ENCODE measurements around the gene HECW1.

The HECW1 gene

GRCh38 chr7:43516581-43517342 lies 404.3 kb downstream of the HECW1 start:
- no peak for DNase-seq

GRCh38 chr7:43517464-43517863 lies 405.0 kb downstream of the HECW1 start:
- DNase-seq, result no peak

- no peak for DNase-seq
These were observed 407.8 kb downstream of the HECW1 start for GRCh38 chr7:43520201-43520600.

GRCh38 chr7:43522406-43523156 lies 410.1 kb downstream of the HECW1 start:
- DNase-seq, result no peak

DNA sequence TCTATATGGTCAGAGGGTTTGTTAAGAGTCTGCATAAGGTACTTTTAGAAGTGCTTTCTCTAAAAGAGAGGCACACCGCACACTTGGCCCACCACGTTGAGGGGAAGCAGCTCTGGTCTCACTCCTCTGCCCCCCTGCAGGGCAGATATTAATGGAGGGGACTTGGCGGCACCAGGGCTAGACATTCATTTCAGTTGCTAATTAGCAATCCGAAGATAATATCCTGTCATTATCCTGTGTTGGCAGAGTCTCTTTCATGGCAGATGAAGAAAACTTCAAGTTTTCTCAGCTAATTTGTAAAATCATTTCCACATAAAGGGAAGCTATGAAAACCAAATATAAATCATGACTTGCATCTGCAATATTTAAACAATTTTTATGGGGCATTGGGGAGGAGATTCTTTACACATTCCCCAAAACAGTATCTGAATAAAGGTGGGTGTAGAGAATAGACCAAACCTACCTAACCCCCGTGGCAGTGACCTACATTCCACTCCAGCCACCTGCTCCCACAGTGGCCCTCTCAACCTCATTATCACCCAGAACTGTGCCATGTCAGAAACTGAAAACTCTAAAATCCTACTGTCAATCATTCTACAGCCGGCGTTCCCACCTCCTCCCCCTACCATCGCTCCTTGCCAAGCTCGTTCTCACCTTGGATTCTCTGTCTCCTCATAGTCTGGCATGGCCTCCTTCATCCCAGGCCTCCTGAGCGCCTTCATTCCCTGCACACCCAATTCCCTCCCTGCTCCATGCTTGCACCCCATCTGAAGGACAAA lies 416.3 kb downstream of the HECW1 start:
- no peak for DNase-seq

DNA sequence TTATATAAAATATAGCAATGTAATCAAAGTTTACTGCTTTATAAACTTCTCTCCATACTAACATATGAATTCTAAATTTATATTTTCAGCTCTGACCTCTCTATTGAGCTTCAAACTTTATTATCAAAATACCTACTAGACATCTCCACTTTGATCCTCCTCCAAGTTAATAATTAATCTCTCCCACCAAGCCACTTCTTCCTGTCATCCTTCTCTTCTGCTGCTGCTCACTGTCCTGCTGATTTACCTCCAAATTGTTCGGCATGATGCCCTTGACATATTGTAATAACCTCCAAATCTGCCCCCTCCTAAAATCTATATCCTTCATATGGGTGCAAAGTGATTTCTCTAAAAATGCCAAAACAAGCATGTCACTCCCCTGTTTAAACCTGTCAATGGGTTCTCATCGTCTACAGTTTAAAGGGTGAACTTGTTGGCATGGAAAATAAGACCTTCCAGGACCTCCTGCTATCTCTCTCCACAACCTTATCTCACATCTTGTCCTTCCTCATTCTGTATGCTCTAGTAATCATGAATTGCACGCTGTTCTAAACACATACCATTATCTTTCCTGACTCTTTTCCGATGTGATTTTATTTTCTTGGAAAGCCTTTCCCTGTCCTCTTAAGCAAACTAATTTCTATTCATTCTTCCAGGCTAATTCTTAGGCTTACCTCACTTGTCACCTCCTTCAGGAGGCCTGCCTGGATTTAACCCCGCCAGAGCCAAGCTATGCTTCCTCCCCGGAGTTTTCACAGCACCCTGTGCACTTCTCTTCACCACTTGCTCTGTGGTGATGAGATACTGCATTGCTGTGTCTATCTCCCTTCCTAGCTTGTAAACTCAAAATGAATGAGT lies 418.3 kb downstream of the HECW1 start:
- DNase-seq, result no peak

DNA sequence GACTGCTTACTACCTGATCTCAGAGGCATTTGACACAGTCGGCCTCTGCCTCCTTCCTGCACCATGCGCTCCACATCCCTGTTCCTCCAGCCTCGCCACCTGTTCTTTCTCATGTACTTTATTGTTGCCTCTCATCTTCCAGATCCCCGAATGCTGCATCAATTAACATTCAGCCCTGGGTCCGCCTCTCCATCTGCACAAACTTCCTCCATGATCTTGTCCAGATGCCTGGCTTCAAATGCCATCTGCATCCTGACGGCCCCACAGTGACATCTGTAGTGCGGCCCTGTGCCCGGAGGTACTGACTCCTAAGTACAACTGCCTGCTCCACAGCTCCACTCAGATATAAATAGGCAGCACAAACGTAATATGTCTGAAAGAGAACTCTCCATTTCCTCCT lies 419.3 kb downstream of the HECW1 start:
- DNase-seq, result no peak

- no peak for DNase-seq
These were observed 421.5 kb downstream of the HECW1 start for GRCh38 chr7:43533801-43534479.

GRCh38 chr7:43535031-43535451 lies 422.6 kb downstream of the HECW1 start:
- DNase-seq, result no peak

GRCh38 chr7:43535810-43536585 lies 423.6 kb downstream of the HECW1 start:
- no peak for DNase-seq

- DNase-seq, result no peak
These were observed 424.3 kb downstream of the HECW1 start for GRCh38 chr7:43536773-43537172.

DNA sequence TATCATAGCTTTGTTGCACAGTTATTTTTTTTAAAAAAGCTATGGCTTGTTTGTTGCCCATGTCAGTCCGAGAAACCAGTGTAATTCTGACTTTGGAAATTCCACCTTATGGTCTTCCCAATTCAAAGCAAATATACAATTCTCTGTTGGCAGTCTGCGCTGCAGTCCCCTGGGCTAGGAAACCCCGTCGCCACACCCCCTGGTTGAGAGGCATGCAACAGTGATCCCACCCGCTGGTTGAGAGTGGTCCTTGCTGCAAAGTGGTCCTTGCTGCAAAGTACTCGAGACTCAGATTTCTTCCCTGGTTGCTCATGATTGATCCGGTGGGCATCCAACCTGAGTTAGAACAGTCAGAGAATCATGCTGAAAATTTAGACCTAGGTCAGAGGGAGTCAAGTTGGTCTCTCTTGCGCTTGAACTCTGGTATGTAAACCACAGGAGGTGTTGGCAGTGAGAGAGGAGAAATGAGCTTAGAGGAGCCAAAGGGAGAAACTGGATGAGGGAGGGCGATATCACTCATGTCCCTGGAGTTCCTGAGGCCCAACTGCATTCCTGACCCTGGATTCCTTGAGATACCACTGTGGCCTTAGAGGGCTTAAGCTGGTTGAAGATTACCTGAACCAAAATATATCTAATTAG lies 425.4 kb downstream of the HECW1 start:
- no peak for DNase-seq

DNA sequence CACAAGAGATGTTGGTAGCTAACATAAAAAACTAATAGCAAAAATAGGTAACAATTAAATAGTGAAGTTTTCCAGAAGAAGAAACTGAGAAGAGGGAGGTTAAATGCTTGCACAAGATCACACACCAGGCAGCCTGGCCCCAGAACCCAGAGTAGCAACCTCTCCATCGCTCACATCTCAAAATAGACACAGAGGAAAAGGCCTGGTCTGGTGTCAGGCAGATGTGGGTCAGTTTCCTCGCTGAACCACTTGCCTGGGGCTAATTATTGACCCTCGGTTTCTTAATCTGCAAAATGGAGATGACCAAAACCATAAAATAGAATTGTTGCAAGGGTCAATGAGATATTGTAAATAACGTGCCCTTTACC lies 425.9 kb downstream of the HECW1 start:
- DNase-seq, result no peak

- DNase-seq, result no peak
These were observed 428.0 kb downstream of the HECW1 start for GRCh38 chr7:43540471-43540870.

DNA sequence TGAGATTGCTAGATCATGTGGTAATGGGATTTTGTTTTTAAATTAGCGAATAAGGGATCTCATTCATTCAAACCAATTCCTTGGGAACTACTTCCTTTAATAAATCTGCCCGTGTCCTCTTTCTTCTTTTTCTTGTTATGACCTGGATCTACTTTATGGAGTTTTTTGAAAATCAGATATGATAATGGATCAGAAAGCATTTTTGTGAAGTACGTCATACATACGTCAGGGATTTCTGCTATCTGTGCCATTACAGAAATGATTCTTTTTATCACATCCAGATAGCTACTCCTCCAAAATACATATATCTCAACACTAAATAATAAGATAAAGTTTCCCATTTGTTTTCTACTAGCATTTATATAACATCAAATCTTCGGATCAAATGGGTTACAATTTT lies 430.3 kb downstream of the HECW1 start:
- no peak for DNase-seq

DNA sequence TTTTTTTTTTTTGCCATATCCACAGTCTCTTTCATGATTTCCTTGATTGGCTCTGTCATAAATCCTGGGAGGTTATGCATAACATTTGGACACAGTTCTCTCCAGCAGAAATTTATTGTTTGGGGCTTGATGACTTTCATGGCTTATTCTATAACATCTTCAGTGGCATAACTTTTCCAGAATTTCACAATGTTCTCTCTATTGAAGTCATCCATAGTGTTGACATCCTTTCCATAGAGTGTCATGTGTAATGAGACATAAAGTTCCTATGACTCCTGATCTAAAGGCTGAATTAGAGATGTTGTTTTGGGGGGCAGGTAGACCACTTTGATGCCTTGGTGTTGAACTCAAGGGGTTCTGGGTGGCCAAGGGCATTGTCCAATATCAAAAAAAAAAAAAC lies 433.8 kb downstream of the HECW1 start:
- DNase-seq, result no peak

- no peak for DNase-seq
These were observed 438.0 kb downstream of the HECW1 start for GRCh38 chr7:43550427-43550826.

DNA sequence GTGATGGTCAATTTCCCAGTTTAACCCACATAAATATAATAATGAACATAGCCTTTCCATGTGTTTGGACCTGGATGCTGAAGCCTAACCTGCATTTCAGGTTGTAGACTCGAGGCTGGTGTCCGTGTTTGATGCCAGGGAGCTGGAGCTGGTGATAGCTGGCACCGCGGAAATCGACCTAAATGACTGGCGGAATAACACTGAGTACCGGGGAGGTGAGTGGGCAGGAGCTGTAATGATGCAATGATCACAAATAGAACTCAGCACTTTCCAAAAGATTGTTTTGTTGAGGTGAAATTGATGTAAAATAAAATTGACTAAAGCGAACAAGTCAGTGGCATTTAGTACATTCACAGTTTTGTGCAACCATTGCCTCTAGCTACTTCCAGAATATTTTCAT lies 439.7 kb downstream of the HECW1 start:
- no peak for DNase-seq

DNA sequence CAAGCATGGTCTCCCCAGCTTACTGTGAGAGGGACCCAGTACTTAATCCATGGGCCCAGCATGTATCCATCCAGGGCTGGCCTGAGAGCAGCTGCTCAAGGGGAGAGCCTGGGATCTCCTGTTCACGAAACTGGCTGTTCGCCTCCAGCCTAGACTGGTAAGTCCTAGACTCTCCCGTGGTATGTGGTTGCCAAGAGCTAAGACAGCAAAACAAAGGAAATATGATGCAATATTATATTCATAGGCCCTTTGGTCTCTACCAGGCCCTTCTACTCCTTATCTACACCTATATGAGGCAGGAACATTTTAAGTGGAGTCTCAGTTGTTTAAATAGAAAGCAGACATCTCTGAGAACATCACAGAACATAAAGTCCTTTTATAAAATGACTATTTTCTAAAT lies 441.6 kb downstream of the HECW1 start:
- DNase-seq, result no peak

DNA sequence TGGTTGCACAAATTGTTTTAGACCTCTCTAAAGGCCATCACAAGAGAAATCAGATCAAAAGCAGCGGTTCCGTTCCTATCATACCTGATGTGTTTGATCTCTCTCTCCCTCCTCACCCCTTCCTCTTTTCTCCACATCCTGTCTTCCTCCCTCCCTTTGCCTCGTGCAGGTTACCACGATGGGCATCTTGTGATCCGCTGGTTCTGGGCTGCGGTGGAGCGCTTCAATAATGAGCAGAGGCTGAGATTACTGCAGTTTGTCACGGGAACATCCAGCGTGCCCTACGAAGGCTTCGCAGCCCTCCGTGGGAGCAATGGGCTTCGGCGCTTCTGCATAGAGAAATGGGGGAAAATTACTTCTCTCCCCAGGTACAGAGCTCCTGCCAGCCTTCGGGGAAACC lies 442.0 kb downstream of the HECW1 start:
- DNase-seq, result no peak

Data from CD4-positive, alpha-beta T cell treated with Interferon gamma for 1 hour (primary cell).